ENCODE data around the gene CTU2.

- TF ChIP-seq POLR2AphosphoS5 (IDR thresholded peaks at IDR 0.05): no peak
- no peak for TF ChIP-seq CTCF (IDR thresholded peaks at IDR 0.05)
- no peak for TF ChIP-seq POLR2A (IDR thresholded peaks at IDR 0.05)
Observed at GRCh38 chr16:88732961-88733294, 26.6 kb downstream of the CTU2 start.

Measured in stomach (tissue), 4 donors.